ENCODE measurements around the gene SNRK.
A peak's percentile ranks its signal among the peaks of the same experiment; 100 is the strongest.

Gene SNRK

DNA sequence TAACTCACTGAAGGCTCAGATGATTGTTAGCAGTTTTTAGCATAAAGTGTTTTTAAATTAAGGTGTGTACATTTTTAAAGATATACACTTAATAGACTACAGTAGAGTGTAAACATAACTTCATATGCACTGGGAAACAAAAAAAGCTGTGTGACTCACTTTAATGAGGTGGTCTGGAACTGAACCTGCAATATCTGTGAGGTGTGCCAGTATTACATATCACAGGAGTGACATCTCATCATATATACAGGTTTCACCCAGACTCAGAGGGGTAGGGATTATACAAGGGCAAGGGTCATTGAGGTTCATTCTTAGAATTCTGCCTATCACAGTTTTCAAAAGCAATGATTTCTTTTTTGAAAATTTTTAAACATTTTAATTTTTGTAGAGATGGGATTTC is 7.3 kb upstream of the SNRK start:
- no peak for DNase-seq

DNA sequence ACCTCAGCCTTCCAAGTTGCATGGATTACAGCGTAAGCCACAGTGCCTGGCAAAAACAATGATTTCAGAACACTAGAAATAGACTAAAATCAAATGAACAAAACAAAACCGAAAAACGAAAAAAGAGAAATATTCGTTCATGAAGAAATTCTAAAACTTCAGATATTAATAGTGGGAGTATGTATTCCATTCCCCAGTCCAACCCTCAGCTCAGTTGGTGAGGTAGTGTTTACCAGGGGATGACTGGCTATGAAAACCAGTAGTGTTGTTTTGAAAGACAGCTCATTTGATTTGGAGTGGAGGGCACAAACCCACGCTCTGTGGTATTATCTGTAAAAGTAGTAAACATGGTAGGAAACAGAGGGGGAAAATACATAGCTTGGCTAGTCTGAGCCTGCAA is 6.8 kb upstream of the SNRK start:
- no peak for DNase-seq

DNA sequence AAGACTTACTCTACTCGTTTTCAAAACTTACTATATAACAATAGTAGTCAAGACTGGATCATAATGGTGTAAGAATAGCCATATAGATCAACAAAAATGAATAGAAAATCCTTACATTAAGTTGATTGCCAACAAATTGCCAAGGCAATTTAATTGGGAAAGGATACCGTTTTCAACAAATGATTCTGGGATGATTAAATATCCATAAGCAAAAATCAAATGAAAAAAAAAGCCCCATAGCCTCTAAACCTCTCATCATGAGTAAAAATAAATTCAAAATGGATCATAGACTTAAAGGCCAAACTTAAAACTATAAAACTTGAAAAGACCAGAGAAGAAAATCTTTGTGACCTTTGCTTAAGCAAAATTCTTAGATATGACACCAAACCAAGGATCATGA is 5.3 kb upstream of the SNRK start:
- DNase-seq: no peak

DNA sequence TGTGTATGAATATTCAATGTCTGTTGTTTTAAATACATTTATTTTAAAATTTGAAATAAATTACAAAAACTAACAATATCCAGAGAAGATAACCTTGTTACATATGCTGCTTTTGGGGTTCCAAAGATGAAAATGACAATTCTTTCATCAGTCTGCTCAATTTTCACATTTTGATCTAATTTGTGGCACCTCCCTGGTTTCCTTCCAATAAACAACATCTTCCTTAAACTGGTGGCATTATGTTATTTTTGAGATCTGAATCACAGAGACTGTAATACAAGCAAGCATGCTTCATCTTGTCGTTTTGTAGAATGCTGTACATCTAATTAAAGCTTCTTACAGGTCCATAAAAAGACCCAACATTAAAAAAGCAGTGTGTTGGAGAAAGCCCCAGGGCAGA is 2.2 kb upstream of the SNRK start:
- DNase-seq: no peak

DNA sequence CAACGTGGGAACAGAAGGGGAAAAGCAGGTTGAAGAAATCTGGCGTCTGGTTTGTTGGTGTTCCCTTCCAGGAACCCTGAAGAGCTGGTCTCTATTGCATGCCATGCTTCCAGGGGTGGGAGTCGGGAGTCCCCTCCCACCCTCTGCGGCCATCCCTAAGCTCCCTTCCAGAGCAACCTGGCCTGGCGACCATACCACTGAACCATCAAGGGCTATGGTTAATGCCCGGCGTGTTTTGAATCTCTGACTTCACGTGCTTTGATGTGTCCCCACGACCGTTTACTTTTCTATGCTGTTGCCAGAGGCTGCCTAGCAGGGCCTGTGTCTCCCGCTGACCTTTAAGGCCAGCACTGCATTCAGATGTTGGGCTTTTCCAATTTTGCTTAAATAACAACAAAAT is 696 bp upstream of the SNRK start:
- DNase-seq: no peak

DNA sequence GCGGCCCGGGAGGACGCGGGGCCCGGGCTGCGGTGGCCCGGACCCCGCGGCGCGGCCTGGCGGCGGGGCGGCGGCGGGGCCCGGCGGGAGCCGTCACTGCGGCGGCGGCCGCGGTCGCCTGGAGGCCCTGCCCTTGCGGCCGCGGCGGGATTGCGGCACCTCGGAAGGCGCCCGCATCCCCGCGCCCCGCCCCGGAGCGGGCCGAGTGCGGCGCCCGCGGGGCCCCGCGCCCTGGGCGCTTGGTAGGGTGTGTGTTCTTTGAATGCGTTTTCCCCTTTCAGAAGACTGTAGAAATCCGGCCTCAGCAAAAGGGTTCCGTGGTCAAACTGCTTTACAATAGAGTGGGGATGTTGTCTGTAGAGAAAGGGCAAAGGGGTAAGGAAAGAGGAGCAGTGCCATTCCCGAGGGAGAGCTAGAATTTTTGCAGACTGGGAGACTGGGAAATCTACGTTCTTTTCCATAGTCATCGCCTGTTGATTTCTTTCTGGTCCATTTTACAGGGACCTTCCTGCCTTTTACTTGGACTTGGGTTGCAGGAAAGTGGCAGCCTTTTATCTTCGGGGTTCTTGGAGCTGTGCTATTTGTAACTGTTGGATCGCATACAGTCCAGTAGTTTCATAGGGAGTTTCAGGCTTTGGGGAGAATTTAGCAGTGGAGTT is 630 bp downstream of the SNRK start:
- peak; percentile 36 for DNase-seq

DNA sequence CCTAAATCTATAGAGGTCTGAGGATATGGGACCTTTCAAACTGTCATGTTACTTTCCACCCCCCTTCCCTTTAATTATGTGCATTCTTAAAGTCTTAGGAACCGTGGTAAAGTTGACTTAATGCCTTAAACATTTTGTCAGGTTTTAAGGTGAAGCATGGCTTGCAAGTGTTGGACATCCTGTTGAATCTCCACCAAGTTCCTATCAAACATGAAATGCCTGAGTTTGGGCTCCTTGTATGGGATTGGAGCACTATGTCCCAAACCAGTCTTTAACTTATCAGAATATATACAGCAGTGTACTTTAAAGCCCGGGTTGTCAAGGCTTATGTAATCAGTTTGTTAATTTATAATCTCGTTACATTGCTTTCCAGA is 1.1 kb downstream of the SNRK start:
- no peak for DNase-seq

DNA sequence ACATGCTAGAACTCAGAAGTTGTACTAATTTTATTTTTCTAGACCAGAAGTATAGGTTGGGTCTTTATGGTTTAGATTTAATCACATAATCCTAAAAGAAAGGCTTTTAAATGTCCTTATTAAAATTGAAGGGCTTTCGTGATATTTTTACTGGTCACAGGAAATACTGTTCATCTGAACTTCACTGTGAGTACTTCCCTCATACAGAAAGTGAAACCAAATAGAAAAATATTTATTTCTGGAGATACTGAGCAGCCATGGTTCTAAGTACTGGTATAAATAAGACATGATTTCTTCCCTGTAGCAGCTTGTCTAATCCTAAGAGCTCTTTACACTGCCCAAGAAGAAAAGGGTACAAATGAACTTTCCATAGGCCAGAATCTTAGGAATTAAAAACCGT is 2.0 kb downstream of the SNRK start:
- peak; percentile 37 for DNase-seq

DNA sequence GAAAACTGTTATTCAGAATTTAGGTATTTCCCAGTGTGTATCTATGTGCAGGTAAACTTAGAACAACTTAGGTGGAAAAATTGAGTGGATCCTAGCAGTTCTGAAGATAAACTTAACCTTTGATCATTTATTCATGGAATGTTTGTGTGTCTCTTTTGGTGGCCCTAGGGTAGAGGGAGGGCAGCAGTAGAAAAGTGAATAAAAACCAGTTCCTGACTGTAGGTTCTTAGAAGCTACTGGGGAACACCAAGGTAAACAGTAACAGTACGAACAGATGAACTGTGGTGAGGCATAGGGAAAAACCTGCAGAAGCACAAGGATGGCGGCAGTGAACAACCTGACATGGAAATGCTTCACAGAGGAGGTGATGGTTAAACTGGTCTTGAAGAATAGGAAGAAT is 2.5 kb downstream of the SNRK start:
- DNase-seq: no peak

DNA sequence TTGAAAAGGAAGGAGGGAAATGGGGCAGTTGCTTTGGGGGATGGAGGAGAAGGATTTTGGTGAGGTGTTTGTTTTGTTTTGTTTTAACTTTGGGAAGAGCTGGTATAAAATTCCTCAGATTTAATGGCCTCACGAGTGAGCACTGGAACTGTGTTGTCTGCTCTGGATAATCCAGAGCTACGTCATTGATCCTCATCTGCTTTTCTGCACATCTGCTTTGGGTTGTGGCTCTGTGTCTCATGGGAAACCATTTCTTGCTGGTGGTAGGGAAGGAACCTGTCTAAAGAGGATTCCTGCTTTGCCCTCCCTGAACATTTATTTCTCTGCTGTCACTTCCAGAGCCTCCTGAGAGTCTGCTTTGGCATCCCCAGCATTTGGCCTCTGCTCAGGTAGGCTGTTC is 3.1 kb downstream of the SNRK start:
- no peak for DNase-seq

DNA sequence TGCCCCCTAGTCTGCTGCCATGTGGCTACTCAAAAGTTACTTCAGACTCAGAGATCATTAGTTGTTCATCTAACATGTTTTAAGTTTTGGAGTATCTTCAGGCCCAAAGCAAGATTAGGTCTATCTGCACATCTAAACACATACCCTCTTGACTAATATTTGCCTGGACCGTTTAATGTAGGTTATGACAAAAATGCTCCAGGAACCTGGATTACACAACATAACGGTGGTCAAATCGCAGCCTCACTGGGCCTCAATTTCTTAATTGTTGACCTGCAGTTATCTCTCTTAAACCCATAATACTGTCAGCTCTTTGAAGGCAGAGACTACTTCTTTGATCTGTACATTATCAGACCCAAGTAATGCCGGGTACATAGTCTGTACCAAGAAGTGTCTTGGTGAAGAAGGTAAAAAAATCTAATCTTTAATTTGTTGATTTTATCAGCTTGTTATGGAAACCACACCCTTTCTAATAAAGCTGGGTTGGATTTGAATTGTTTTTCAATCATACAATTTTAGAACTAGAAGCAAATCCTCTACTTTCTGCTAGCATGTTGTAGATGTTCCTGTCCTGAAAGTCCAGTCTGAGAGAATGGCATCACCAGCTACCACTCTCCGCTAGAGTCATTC is 3.6 kb downstream of the SNRK start:
- DNase-seq: no peak

DNA sequence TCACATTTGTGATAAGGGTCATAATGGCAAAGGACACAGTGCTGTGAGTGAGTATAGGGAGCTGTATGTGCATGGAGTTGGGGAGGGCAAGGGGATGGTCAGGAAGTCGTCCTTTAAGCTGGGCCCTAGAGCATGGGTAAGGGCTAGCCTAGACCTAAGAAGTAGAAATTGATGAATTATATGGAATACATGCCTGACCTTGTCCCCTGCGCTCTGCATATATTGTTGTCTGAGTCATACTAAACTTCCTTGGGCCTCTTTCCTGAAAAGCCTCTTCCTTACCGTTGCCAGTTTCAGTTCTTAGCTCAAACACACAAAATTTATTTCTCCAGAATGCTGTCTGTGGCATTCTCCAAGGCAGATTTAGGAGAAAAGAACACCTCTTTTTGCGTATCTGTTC is 4.6 kb downstream of the SNRK start:
- DNase-seq: no peak

DNA sequence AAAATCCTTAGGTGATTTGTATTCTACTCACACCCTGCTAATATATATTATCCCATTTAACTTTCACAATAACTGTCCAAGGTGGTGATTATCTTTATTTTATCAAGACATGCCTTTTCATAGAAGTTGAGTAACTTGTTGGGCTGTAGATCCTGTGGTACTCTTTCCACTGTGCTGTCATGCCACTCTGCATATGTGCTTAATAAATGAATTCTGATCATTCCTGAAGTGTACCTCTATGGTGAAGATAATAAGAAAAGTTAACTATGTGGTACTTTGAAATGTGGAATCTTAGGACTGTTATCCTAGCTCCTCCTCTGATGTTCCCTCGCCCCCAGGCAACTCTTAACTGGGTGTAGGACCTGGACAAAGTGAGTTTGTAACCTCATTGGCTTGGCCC is 5.2 kb downstream of the SNRK start:
- no peak for DNase-seq

DNA sequence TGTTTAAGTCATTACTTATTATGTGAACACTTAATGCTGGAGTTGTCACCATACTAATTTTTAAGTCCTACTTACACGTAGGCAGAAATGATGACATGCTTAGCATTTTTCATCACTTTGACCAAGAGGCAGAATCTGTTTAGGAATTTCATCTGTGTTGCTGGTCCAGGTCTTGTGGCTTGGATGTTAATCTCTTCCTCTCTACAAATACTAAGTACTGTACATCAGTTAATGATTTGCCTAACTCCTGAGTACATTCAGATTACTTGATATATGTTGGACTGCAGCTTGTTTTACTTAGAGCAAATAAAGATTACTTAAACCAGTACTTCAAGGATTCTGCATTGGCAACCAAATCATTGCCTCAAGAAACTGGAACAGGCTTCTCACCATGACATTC is 8.6 kb downstream of the SNRK start:
- no peak for DNase-seq

DNA sequence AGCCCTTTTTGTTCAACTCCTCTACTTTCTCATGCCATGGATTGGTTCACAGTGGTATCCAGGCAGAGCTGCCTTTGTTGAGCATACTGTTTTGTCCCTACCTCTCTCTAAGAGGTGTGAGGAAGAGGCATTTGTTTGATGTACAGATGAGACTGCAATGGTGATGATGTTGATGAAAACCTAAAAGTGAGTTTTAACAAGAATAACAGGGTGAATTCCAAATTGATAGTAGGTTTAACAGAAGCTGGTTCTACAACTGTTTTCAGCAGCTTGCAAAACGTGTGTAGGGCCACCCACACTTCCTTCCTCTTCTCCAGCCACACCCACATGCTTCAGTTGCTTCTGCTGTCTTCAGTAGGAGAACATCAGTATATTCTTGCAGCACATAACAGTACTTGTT is 10.2 kb downstream of the SNRK start:
- peak; percentile 82 for DNase-seq

DNA sequence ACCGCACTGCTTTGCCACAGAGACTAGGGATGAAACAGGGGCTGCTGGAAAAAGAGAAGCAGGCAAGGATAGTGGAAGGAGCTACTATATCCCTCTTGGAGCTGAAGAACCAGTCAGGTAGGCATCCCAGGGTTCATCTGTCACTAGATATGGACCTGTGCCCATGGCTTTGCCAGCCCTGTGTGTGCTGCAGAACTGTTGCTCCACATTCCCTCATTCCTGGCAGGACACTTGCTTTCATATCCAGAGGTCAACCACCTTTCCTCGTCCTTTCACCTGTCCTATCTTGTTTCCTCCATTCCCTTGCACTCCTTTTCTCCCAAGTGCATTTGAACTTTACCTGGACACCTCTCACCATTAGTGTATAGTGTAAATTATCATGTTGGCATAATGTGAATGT is 12.0 kb downstream of the SNRK start:
- no peak for DNase-seq

DNA sequence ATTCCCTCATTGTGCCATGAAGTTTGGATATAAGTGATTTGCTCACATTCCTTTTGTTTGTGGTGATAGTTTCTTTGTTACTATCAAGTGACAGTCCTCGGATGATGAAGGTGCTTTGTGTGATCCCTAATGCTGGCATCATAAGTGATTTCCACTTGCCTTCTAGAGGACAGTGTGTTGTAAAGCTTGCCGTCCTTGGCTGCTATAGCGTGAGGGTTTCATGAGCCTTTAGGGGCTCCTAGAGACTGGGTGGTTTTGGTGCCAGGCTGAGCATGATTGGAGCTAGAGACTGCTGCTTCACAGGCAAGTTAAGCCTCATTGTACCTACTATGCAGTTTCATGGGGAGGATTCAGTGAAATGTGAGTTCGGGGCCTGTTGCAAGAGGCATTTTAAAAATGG is 12.4 kb downstream of the SNRK start:
- no peak for DNase-seq

DNA sequence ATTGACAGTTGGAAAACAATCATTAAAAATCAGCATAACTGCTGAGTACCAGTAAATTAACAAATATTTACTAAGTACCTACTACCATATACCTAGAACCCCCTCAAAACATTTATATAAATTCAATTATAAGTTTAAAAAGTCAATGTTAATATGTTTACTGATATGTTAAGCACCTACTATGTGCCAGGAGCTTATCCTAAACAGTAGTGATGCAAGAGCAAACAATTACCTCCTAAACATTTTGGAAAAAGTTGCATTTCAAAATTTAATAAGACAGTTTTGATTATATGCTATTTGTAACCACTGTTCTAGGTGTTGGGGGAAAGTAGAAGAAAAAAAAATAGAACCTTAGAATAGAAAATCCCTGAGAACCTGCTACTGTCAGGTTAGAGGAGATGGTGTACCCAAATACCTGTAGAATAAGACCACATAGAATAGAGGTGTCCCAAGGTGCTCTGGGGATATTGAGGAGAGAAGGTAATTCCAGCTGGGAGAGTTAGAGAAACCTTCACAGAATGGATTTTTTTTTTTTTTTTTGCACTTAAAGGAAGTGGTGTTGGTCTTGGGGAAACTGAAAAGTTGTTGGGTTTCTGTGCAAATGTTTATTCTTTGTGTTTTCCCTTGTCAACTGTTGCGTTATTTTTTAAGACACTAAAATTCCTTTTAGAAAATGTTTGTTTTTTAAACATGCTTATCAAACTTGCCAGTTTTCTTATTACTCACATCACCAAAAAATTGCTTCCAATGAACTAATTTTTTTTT is 16.0 kb downstream of the SNRK start:
- no peak for DNase-seq

DNA sequence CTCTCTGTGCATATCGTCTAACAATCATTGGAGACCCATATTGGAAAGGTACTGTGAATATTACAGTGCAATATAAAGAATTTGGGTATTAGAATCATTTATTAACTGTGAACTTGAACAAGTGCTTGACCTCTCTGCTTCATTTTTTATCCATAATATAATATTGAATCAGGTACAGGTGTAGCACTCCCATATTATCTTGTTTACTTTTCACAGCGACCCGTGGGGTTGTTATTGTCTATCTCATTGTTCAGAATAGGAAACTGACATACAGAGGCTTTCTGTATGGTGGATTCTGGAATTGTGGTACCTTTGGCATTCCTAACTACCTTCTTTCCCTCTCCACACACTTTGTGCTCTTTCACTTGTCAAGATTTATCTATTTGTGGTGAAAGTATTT is 17.8 kb downstream of the SNRK start:
- DNase-seq: no peak

DNA sequence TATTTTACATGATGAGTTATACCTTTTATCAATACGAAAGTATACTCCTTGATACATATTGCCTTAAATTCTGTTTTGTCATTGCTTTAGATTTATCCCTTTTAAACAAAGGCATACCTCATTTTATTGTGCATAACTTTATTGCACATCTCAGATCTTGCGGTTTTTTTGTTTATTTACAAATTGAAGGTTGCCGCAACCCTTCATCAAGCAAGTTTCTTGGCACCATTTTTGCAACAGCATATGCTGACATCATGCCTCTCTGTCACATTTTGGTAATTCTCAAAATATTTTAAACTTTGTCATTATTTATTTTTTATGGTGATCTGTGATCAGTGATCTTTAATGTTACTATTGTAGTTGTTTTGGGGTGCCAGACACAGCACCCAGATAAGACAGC is 20.9 kb downstream of the SNRK start:
- DNase-seq: no peak

DNA sequence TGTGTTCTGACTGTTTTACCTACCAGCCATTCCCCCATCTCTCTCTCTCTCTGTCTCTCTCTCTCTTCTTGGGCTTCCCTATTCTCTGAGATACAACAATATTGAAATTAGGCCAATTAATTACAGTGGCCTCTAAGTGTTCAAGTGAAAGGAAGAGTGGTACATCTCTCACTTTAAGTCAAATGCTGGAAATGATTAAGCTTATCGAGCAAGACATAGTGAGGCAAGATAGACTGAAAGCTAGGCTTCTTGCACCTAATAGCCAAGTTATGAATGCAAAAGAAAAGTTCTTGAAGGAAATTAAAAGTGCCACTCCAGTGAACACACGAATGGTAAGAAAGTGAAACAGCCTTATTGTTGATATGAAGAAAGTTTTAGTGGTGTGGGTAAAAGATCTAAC is 21.3 kb downstream of the SNRK start:
- DNase-seq: no peak

DNA sequence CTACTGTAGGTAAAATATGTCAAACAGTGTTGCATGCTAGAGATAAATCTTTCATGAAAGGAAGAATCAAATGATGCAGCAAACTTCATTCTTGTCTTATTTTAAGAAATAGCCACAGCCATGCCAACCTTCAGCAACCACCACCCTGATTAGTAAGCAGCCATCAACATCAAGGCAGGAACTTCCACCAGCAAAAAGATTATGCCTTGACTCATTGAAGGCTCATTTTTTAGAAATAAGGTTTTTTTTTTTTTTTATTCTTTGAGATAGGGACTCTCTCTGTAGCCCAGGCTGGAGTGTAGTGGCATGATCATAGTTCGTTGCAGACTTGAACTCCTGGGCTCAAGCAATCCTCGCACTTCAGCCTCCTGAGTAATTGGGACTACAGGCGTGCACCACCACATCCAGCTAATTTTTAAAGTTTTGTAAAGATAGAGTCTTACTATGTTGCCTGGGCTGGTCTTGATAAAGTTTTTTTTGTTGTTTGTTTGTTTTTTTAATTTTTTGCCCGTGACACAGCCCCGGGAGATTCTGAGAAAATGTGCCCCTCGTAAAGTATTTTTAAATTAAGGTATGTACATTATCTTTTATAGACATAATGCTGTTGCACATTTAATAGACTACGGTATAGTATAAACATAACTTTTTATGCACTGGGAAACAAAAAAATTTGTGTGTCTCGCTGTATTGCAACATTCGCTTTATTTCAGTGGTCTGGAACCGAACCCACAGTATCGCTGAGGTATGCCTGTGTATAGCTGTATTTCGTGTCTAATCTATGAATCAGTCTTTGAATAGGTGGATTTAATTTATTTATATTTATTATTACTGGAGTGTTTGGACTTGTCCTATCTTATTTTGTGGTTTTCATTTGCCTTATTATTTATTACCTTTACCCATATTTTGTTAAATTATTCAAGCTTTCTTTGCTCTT is 23.3 kb downstream of the SNRK start:
- DNase-seq: no peak

DNA sequence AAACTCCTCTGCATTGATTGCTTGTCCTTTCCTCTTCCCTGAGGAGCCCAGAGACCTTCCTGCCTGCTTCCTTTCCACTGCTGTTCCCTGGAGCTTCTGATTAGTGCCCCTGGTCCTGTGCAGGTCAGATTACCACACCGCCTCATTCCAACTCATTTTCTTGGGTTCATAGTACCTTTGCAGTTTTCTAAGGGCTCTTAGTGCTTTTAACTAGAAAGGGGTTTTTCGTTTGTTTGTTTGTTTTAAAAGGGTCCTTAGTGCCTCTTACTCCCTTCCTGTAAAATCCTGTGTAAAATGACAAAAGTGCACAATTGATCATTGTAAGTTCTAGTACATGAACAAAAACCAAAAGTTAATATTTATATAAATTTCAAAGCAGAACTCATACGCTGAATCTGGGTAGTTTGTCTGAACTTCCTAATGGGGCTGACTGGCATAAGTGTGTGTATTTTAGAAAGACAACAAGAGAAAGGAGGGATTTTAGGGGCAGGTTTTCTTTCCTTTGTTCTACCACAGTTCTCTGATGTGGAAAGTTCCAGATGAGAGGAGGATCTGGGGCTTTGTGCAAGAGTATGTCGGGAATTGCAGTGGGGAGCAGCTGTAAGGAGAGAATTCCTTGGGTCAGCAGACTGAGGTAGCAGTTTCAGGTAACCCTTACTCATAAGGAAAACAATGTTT is 30.6 kb downstream of the SNRK start:
- no peak for DNase-seq

Measured in central memory CD4-positive, alpha-beta T cell (primary cell).